BLaER1 (cell line): ENCODE measurements around the gene SH3PXD2A.
A peak's percentile ranks its signal among the peaks of the same experiment; 100 is the strongest.

Experiments used
- H3K27ac ChIP-seq: shearing (Covaris generic); formaldehyde crosslinking; 2 replicates; pipeline ENCODE4 v1.8.1; 2022
- H3K27me3 ChIP-seq: shearing (Covaris generic); formaldehyde crosslinking; 2 replicates; pipeline ENCODE4 v1.8.1; 2022
- H3K36me3 ChIP-seq: shearing (Covaris generic); formaldehyde crosslinking; 2 replicates; pipeline ENCODE4 v1.8.1; 2022
- H3K4me1 ChIP-seq: shearing (Covaris generic); formaldehyde crosslinking; 2 replicates; pipeline ENCODE4 v1.8.1; 2022
- H3K4me2 ChIP-seq: shearing (Covaris generic); formaldehyde crosslinking; 2 replicates; pipeline ENCODE4 v1.8.1; 2022
- H3K4me3 ChIP-seq: shearing (Covaris generic); formaldehyde crosslinking; 2 replicates; pipeline ENCODE4 v1.8.1; 2022
- H3K9ac ChIP-seq: shearing (Covaris generic); formaldehyde crosslinking; 2 replicates; pipeline ENCODE4 v1.8.1; 2022
- H3K9me3 ChIP-seq: shearing (Covaris generic); formaldehyde crosslinking; 2 replicates; pipeline ENCODE4 v1.8.1; 2022
- H4K20me1 ChIP-seq: shearing (Covaris generic); formaldehyde crosslinking; 2 replicates; pipeline ENCODE4 v1.8.1; 2022
- Cebpa-rat ChIP-seq: shearing (Covaris generic); IDR thresholded peaks from 2 replicates; pipeline ENCODE4 v1.8.1; 2022

The SH3PXD2A gene

DNA sequence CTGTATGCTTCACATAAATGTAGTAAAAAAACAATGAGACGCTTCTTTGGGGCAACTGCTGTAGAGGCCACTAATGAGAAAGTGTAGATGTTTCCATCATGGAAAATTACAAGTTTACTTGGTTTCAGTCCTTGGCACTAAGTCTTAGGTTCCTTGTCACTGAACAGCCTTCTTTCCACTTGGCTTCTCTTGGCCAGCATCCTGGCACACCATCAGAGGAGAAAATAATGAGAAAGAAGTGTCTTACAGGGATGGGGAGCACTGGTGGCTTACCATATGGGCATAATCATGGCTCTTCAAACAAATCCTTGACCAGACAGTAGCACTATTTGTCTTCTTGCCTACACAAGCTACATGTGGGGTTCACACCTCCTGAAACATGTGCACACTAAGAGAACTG is 22.5 kb upstream of the SH3PXD2A start:
- TF ChIP-seq Cebpa-rat = no peak
- H3K27me3 ChIP-seq = no peaks in the 10 kb centered on the region
- H3K9ac ChIP-seq = no peak overlapping the region
- H3K27ac ChIP-seq = no peak overlapping the region
- no peak overlapping the region for H3K4me3 ChIP-seq
- peaks cover 52% of the 10 kb centered on the region for H3K36me3 ChIP-seq
- H4K20me1 ChIP-seq = no peaks in the 10 kb centered on the region
- H3K9me3 ChIP-seq = no peaks in the 10 kb centered on the region
- no peak overlapping the region for H3K4me2 ChIP-seq
- H3K4me1 ChIP-seq = 0 out of 2 replicates have a peak, but pooled peaks cover under 1% of the 10 kb centered on the region

DNA sequence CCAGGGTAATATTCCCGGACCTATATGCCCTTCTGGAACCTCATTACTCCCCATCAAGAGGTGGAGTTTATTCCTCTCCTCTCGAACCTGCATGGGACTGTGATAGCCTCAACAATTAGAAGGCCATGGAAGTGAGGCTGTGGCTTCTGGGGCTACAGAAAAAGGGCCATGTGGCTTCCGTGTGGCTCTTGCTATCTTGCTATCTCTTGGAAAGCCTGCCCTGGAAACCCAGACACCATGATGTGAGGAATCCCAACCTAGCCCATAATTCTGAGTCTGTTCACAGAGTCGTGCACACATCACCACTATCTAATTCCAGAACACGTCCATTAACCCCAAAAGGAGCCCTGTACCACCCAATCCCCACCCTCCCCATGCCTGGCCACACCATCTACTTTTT is 20.8 kb upstream of the SH3PXD2A start:
- no peak for TF ChIP-seq Cebpa-rat
- Histone ChIP-seq H3K36me3 (peaks cover 35% of the 10 kb centered on the region), H4K20me1 (no peaks in the 10 kb centered on the region), H3K4me2 (no peak overlapping the region), H3K27me3 (no peaks in the 10 kb centered on the region), H3K27ac (no peak overlapping the region), H3K9me3 (no peaks in the 10 kb centered on the region), H3K4me1 (peaks cover 9% of the 10 kb centered on the region), H3K9ac (no peak overlapping the region), H3K4me3 (no peak overlapping the region)

DNA sequence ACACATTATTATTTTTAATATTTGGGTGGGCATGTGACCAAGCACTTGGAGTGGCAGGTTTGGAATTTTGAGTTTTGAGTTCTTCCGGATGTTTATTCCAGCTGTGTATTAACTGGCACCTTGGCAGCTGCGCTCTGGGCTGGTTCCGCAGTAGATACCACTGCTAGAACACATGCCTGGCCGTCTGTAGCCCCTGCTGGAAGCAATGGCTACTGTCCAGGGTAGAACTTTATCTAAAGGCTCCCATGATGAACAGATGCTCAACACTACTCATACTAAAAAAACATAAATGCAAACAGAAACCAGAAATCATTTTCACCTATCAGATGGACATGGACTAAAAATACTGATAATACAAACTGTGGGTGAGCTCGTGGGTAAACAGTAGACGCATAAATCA is 19.4 kb upstream of the SH3PXD2A start:
- no peak for TF ChIP-seq Cebpa-rat
- no peaks in the 10 kb centered on the region for H3K9me3 ChIP-seq
- no peak overlapping the region for H3K9ac ChIP-seq
- H3K27me3 ChIP-seq = no peaks in the 10 kb centered on the region
- H3K36me3 ChIP-seq = peaks cover 22% of the 10 kb centered on the region
- H3K4me3 ChIP-seq = no peak overlapping the region
- no peaks in the 10 kb centered on the region for H4K20me1 ChIP-seq
- H3K4me1 ChIP-seq = peaks cover 9% of the 10 kb centered on the region
- no peak overlapping the region for H3K4me2 ChIP-seq
- no peak overlapping the region for H3K27ac ChIP-seq

DNA sequence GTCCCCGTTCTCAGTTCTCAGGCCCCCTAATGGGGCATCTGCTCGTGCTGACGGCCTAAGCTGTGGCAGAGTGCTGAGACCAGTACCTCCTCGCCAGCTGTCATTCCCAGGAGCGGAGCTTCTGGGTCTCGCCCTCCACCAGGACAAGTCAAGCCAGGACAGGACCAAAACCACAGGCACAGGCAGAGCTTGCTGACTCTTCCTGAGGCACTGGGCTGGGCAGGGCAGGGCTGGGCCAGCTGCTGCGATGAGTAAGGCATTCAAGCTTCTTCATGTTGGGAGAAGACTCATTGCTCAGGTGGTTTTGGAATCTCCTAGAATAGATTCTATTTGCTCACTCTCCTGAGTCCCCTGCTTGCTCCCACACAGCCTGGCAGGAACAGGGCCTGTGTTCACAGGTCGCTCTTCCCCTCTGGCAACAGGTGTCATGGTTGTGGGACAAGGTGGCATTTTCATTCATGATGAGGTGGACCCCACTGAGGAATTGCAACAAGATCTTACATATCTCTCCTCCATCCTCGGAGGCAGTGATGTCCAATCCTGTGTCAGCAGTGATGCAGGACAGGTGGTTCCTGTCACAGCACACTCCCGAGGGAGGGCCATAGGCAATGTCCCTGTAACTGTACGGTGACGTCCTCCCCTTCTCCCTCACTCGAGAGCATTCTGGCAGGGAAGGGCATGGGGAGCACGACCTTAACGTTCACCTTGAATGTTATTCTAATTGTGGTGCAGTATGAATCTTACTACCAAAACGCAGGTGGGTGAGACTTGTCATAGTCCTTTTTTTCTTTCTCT is 17.0 kb upstream of the SH3PXD2A start:
- 0 out of 2 replicates have a peak overlapping the region, but pooled peaks have one; percentile 24 for H3K9ac ChIP-seq
- H3K9me3 ChIP-seq = no peaks in the 10 kb centered on the region
- no peak overlapping the region for H3K4me3 ChIP-seq
- H3K4me1 ChIP-seq = peaks cover 9% of the 10 kb centered on the region
- H3K27me3 ChIP-seq = no peaks in the 10 kb centered on the region
- TF ChIP-seq Cebpa-rat = no peak
- H3K27ac ChIP-seq = no peak overlapping the region
- no peaks in the 10 kb centered on the region for H4K20me1 ChIP-seq
- H3K4me2 ChIP-seq = peak overlapping the region; percentile 39; the same call in 1 of the 2 replicates
- H3K36me3 ChIP-seq = no peaks in the 10 kb centered on the region

DNA sequence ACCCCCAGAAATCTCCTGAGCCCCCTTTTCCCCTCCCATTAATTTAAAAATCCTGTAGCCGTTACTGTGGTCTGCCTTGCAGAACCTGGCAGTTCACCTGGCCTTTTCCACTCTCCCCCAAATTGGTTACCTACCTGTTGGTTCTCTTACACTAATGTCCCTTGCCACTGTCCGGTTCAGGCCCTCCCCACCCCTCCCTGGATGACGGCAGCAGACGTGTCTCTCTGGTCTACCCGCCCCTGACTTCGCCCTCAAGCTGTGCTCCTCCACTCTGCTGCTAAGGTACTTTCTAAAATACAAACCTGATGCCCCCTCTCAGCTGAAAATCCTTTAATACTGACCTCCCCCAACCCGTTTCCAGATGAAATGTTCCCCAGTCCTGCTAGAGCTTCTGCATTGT is 15.6 kb upstream of the SH3PXD2A start:
- no peak overlapping the region for H3K4me3 ChIP-seq
- no peaks in the 10 kb centered on the region for H3K27me3 ChIP-seq
- no peak overlapping the region for H3K27ac ChIP-seq
- no peak for TF ChIP-seq Cebpa-rat
- no peak overlapping the region for H3K4me2 ChIP-seq
- H3K4me1 ChIP-seq = peaks cover 9% of the 10 kb centered on the region
- H3K9ac ChIP-seq = no peak overlapping the region
- peaks cover 7% of the 10 kb centered on the region for H3K9me3 ChIP-seq
- no peaks in the 10 kb centered on the region for H3K36me3 ChIP-seq
- no peaks in the 10 kb centered on the region for H4K20me1 ChIP-seq

DNA sequence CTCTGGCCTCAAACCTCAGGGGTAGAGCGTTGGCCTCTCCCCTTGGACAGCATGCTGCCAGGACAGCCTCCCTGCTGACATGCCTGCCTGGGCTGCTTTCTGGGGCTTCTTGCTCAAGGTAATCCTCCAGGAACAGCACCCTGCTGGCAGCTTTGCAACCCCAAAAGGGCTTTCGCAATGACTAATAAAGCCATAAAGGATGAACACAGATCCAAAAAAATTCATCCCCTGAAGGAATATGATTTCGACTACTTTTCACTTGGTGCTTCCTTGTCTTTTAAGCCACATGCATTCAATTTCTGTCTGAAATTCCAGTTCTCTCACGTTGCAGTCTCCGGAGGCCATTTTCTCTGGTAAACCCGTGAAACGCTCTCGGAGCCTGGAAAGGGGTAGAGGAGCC is 15.1 kb upstream of the SH3PXD2A start:
- no peak overlapping the region for H3K9ac ChIP-seq

DNA sequence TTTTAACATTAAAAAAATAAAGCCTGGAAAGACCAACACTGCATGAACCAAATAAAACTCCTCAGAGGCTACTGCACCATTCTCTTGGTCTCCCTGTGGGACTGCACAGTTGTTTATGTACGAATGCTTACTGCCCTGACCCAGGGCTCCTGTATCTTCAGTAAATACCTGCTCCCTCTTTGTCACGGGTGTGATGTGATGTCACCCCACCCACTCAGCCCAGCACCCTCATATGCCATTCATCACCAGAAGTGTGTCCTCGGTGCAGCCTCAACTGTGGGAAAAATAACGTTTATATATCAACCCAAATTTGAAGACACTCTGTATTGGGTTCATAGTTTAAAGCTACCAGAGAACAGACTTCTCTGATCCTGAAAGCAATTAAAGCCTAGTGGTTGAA is 14.0 kb upstream of the SH3PXD2A start:
- no peak for TF ChIP-seq Cebpa-rat
- Histone ChIP-seq H3K27me3 (no peaks in the 10 kb centered on the region), H3K9ac (no peak overlapping the region)

More for the DNA sequence above, 15.1 kb upstream of the SH3PXD2A start:
- Histone ChIP-seq H3K4me3 (no peak overlapping the region), H3K27me3 (no peaks in the 10 kb centered on the region), H3K4me2 (no peak overlapping the region), H3K4me1 (peaks cover 9% of the 10 kb centered on the region), H3K36me3 (no peaks in the 10 kb centered on the region), H3K27ac (no peak overlapping the region), H4K20me1 (no peaks in the 10 kb centered on the region), H3K9me3 (peaks cover 12% of the 10 kb centered on the region)
- no peak for TF ChIP-seq Cebpa-rat

DNA sequence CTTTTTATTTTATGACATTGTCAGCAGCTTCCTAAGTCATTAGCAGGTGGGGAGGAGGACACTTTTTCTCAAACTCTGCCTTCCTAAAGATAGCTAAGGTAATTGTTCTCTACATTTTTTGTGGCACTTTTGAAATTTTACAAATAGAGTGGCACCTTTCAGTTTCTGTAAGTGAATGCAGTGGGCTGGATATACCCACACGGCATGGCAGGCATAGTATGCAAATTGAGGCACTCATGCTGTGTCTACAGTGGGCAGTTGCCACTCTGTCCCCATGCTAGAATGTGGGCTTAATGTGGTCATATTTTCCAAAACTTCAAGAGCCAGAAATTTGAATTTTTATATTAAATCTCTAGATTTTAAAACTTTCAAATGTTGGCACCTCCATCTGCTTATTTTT is 12.8 kb upstream of the SH3PXD2A start:
- Histone ChIP-seq H3K4me2 (no peak overlapping the region), H4K20me1 (no peaks in the 10 kb centered on the region), H3K4me3 (no peak overlapping the region), H3K27me3 (no peaks in the 10 kb centered on the region), H3K9me3 (peaks cover 28% of the 10 kb centered on the region), H3K9ac (no peak overlapping the region), H3K36me3 (no peaks in the 10 kb centered on the region), H3K4me1 (peaks cover 9% of the 10 kb centered on the region), H3K27ac (no peak overlapping the region)
- TF ChIP-seq Cebpa-rat = no peak

More for the DNA sequence above, 14.0 kb upstream of the SH3PXD2A start:
- H3K4me2 ChIP-seq = no peak overlapping the region
- peaks cover 9% of the 10 kb centered on the region for H3K4me1 ChIP-seq
- no peak overlapping the region for H3K27ac ChIP-seq
- no peaks in the 10 kb centered on the region for H4K20me1 ChIP-seq
- peaks cover 24% of the 10 kb centered on the region for H3K9me3 ChIP-seq
- H3K36me3 ChIP-seq = no peaks in the 10 kb centered on the region
- no peak overlapping the region for H3K4me3 ChIP-seq

DNA sequence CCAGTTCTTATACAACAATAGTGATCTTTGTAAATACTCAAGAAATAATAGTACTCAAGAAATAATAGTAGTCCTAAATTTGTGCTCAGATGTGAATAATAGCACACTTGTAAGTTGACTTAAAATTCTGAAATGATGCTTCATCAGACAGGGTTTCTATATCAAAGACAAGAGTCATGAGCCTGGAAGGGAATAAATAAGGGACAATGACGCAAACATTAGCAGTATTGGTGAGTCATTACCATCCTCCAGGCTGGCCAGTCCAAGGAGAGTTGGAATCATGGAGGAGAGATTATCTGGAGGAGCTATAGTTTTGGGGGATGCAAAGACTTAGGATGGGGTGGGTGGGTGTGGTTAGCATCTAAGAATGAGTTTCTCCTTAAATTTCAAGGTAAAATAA is 6.1 kb upstream of the SH3PXD2A start:
- peaks cover 48% of the 10 kb centered on the region for H3K4me1 ChIP-seq
- no peak overlapping the region for H3K4me3 ChIP-seq
- no peaks in the 10 kb centered on the region for H3K36me3 ChIP-seq
- H3K9ac ChIP-seq = no peak overlapping the region
- H3K27me3 ChIP-seq = no peaks in the 10 kb centered on the region
- no peaks in the 10 kb centered on the region for H4K20me1 ChIP-seq
- H3K27ac ChIP-seq = no peak overlapping the region
- H3K4me2 ChIP-seq = no peak overlapping the region
- TF ChIP-seq Cebpa-rat = no peak
- H3K9me3 ChIP-seq = peaks cover 26% of the 10 kb centered on the region

DNA sequence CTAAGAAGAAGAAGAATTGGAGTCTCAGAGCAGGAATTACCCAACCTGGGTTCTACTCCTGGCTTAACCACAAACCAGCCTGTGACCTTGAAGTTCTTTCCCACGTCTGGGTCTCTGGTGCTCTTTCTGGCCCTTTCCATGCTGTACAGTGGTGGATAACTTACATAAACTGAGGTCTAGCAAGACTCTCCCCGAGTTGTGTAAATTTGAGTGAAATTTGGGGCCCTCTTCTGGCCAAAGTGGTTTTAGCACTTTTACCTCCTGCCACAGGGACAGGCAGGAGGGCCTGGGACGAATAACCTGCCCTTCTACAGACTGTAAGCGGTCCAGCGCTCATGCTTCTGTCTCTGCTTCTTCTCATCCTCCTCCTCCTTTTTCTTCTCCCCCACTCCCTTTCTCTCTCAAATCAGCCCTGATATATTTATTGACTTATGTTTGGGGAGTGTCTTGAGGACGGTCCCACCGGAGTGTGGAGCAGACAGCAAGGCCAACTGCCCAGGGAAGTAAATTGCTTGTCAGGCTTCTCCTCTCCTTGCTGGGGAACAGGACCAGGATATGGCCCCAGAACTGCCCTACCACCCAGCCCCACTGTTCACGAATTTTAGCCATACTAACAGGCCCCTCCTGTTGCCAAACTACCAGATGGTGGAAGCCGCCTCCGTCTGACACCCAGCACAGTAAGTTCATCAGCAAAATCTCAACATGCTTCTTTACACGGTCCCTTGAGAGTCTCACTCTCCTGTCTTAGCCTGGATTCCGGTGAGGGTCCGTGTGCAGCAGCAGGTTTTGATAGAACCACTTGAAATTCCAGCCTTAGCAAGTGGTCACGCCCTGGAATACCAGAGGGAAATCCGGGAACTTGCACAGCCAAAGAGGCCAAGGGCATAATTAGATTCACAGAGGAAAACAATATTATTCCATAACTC is 4.0 kb upstream of the SH3PXD2A start:
- Histone ChIP-seq H4K20me1 (0 out of 2 replicates have a peak, but pooled peaks cover under 1% of the 10 kb centered on the region), H3K27ac (no peak overlapping the region; the same call in 1 of the 2 replicates), H3K9me3 (peaks cover 5% of the 10 kb centered on the region), H3K27me3 (no peaks in the 10 kb centered on the region), H3K4me3 (no peak overlapping the region), H3K36me3 (no peaks in the 10 kb centered on the region), H3K9ac (peak overlapping the region; percentile 1; the same call in 1 of the 2 replicates), H3K4me1 (peaks cover 55% of the 10 kb centered on the region), H3K4me2 (peak overlapping the region; percentile 70)
- no peak for TF ChIP-seq Cebpa-rat
